Esophagus muscularis mucosa (tissue), 4 donors: ENCODE data around the gene CFAP47. TPM values are rescaled to one million over a fixed set of nuclear protein-coding genes. Genes with fewer than 3 reads are reported as not detected.
"Not testable (repeated sequence)": the region's sequence is repeated elsewhere in the genome, so short reads cannot be mapped to it uniquely, and the experiment has no call there.

Experiments used
- DNase-seq: peaks from one replicate; pipeline ENCODE4 v3.0.0-alpha.2; 2017; ENCODE audit errors: extremely low spot score
- H3K27ac ChIP-seq, 4 donors: fragments of 200-600 bp; sonication (generic); replicated peaks in 1 of 4; 1 replicate in 3 of 4; 2 replicates in 1 of 4; pipeline ENCODE4 v1.5.1; 2016 to 2019; ENCODE audit warnings: mild to moderate bottlenecking in 1 of 4
- H3K27me3 ChIP-seq, 4 donors: fragments of 200-600 bp; sonication (generic); one replicate each; pipeline versions ENCODE4 v1.5.1 to v1.6.0; 2016 to 2019
- H3K36me3 ChIP-seq, 4 donors: fragments of 200-600 bp; sonication (generic); one replicate each; pipeline ENCODE4 v1.5.1; 2016 to 2019
- H3K4me1 ChIP-seq, 4 donors: fragments of 200-600 bp; sonication (generic); one replicate each; pipeline ENCODE4 v1.5.1; 2016 to 2019
- H3K4me3 ChIP-seq, 4 donors: fragments of 200-600 bp; sonication (generic); 1 replicate in 2 of 4; 2 replicates in 2 of 4; pipeline ENCODE4 v1.5.1; 2016 to 2019; ENCODE audit warnings: mild to moderate bottlenecking in 4 of 4, moderate library complexity in 1 of 4
- H3K9me3 ChIP-seq, 4 donors: fragments of 200-600 bp; sonication (generic); 1 replicate in 3 of 4; 2 replicates in 1 of 4; pipeline ENCODE4 v1.5.1; 2016 to 2019
- CTCF ChIP-seq, 3 experiments: fragments of 200-600 bp in 2 of 3; fragments of 450-650 bp in 1 of 3; sonication (generic) in 2 of 3; IDR thresholded peaks; one replicate each; pipeline ENCODE4 v1.5.1; 2017 to 2019; ENCODE audit warnings: antibody characterized with exemption in 3 of 3, mild to moderate bottlenecking in 2 of 3, moderate library complexity in 1 of 3
- EP300 ChIP-seq: sonication (generic); formaldehyde crosslinking; IDR thresholded peaks from one replicate; pipeline ENCODE4 v1.6.1; 2017; ENCODE audit warnings: antibody characterized with exemption
- POLR2A ChIP-seq: fragments of 450-650 bp; IDR thresholded peaks from one replicate; pipeline ENCODE4 v1.6.1; 2017; ENCODE audit warnings: antibody characterized with exemption, moderate library complexity, mild to moderate bottlenecking, low read depth
- POLR2AphosphoS5 ChIP-seq, 2 donors: sonication (generic); formaldehyde crosslinking; IDR thresholded peaks; one replicate each; pipeline ENCODE4 v1.6.1; 2017; ENCODE audit warnings: antibody characterized with exemption in 2 of 2
- WGBS: methylation state at CpG from one replicate; pipeline ENCODE4 v1.1.5; 2018; 5-methylcytosine and 5-hydroxymethylcytosine counted together
- intact Hi-C: fragments of 100-400 bp; cut with DNase I; formaldehyde crosslinking; loops from one replicate; pipeline ENCODE4 v1.15.1; 2023
- total RNA-seq, 4 donors: library from RNA; depleted of rRNA; stranded (reverse); fragments of >200 nt; gene quantifications; one replicate each; pipeline versions ENCODE4 v1.1.0 to v1.2.1, GENCODE V29; 2016

CFAP47 gene
- total RNA-seq, 4 donors from 2014 or later: under 0.01 TPM; not detected in 3

- Histone ChIP-seq H3K9me3 (no peaks in the 10 kb centered on the region), H3K4me1 (no peaks in the 10 kb centered on the region), H3K36me3 (no peaks in the 10 kb centered on the region), H3K27me3 (no peaks in the 10 kb centered on the region), H3K4me3 (no peak overlapping the region), H3K27ac (no peak overlapping the region)
- TF ChIP-seq CTCF (IDR thresholded peaks at IDR 0.05) (no peak), POLR2AphosphoS5 (IDR thresholded peaks at IDR 0.05) (no peak), POLR2A (no peak), EP300 (no peak)
- intact Hi-C loops: no loop called here
- no peak for DNase-seq
- 24% methylated on average over 1 of the region's 1 CpG for WGBS
These were observed 299.3 kb downstream of the CFAP47 start for GRCh38 chrX:36218801-36219200.

DNA sequence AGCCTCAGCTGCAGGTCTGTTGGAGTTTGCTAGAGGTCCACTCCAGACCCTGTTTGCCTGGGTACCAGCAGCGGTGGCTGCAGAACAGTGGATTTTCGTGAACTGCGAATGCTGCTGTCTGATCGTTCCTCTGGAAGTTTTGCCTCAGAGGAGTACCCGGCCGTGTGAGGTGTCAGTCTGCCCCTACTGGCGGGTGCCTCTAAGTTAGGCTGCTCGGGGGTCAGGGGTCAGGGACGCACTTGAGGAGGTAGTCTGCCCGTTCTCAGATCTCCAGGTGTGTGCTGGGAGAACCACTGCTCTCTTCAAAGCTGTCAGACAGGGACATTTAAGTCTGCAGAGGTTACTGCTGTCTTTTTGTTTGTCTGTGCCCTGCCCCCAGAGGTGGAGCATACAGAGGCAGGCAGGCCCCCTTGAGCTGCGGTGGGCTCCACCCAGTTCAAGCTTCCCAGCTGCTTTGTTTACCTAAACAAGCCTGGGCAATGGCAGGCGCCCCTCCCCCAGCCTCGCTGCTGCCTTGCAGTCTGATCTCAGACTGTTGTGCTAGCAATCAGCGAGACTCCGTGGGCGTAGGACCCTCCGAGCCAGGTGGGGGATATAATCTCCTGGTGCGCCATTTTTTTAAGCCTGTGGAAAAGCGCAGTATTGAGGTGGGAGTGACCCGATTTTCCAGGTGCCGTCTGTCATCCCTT is 315.4 kb downstream of the CFAP47 start:
- intact Hi-C loops, H3K36me3 ChIP-seq, H3K27me3 ChIP-seq, H3K27ac ChIP-seq, H3K4me1 ChIP-seq, H3K9me3 ChIP-seq, H3K4me3 ChIP-seq, DNase-seq: not testable (repeated sequence)
- WGBS: 91% methylated on average over 16 of the region's 21 CpGs

- 80% methylated on average over 1 of the region's 1 CpG for WGBS
- Histone ChIP-seq H3K9me3 (no peaks in the 10 kb centered on the region), H3K4me1 (no peaks in the 10 kb centered on the region), H3K27ac (no peak overlapping the region), H3K27me3 (no peaks in the 10 kb centered on the region), H3K36me3 (no peaks in the 10 kb centered on the region), H3K4me3 (no peak overlapping the region)
- TF ChIP-seq POLR2A: no peak
- no peak for TF ChIP-seq CTCF (IDR thresholded peaks at IDR 0.05)
- TF ChIP-seq EP300: no peak
- TF ChIP-seq POLR2AphosphoS5 (IDR thresholded peaks at IDR 0.05): no peak
- no peak for DNase-seq
- intact Hi-C loops: no loop called here
These were observed 321.9 kb downstream of the CFAP47 start for GRCh38 chrX:36241397-36241796.

- DNase-seq: no peak
- TF ChIP-seq POLR2AphosphoS5 (IDR thresholded peaks at IDR 0.05): no peak
- TF ChIP-seq POLR2A: no peak
- no peak for TF ChIP-seq CTCF (IDR thresholded peaks at IDR 0.05)
- TF ChIP-seq EP300: no peak
These were observed 346.6 kb downstream of the CFAP47 start for GRCh38 chrX:36266155-36266554.

DNA sequence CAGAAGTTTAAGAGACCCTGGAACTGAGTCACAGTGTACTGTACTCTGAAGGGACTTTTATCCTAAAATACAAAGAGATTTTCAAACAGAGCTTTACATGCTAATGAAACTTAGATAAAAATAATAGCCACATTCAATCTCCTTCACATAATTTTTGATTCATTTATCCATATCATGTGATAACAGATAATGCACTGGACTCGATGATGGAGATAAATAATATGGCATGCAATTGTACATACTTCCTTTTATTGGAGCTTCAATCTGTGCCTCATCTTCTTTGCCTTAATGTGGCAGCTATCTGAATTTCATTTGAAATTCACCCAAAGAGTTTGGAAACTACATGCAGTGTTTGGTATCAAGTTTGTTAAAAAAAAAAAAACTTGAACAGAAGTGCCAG is 390.6 kb downstream of the CFAP47 start:
- intact Hi-C loops: no loop called here
- Histone ChIP-seq H3K9me3 (no peaks in the 10 kb centered on the region), H3K4me1 (no peaks in the 10 kb centered on the region), H3K27me3 (no peaks in the 10 kb centered on the region), H3K36me3 (no peaks in the 10 kb centered on the region), H3K27ac (no peak overlapping the region), H3K4me3 (no peak overlapping the region)
- no peak for TF ChIP-seq CTCF (IDR thresholded peaks at IDR 0.05)
- no peak for TF ChIP-seq EP300
- no peak for TF ChIP-seq POLR2A
- TF ChIP-seq POLR2AphosphoS5 (IDR thresholded peaks at IDR 0.05): no peak
- DNase-seq: no peak
- 34% methylated on average over 1 of the region's 1 CpG for WGBS

More at GRCh38 chrX:36266155-36266554, 346.6 kb downstream of the CFAP47 start:
- H3K9me3 ChIP-seq: peaks cover 0 to 3% (median 0%) of the 10 kb centered on the region in 4 donors
- intact Hi-C loops: no loop called here
- no peak overlapping the region for H3K27ac ChIP-seq
- no peaks in the 10 kb centered on the region for H3K4me1 ChIP-seq
- 80% methylated on average over 4 of the region's 5 CpGs for WGBS
- H3K4me3 ChIP-seq: no peak overlapping the region
- H3K27me3 ChIP-seq: no peaks in the 10 kb centered on the region
- H3K36me3 ChIP-seq: no peaks in the 10 kb centered on the region
